GM18951 (cell line): ENCODE data around the gene SPPL2A.
A peak's percentile ranks its signal among the peaks of the same experiment; 100 is the strongest.
"Not testable (repeated sequence)": the region's sequence is repeated elsewhere in the genome, so short reads cannot be mapped to it uniquely, and the experiment has no call there.

ENCODE experiments used
- POLR2A ChIP-seq: IDR thresholded peaks from 4 replicates; pipeline ENCODE4 v1.6.1; 2011; ENCODE audit warnings: mild to moderate bottlenecking; ENCODE audit not compliant: insufficient read length, insufficient read depth; ENCODE audit errors: extremely low read depth
- in situ Hi-C: fragments of 300-500 bp; cut with MboI; formaldehyde crosslinking; loops from one replicate; pipeline ENCODE4 v1.12.0; 2022; ENCODE audit warnings: low sequenced_read_pairs, mixed read lengths, inconsistent platforms; ENCODE audit not compliant: unreplicated experiment

The SPPL2A gene

DNA sequence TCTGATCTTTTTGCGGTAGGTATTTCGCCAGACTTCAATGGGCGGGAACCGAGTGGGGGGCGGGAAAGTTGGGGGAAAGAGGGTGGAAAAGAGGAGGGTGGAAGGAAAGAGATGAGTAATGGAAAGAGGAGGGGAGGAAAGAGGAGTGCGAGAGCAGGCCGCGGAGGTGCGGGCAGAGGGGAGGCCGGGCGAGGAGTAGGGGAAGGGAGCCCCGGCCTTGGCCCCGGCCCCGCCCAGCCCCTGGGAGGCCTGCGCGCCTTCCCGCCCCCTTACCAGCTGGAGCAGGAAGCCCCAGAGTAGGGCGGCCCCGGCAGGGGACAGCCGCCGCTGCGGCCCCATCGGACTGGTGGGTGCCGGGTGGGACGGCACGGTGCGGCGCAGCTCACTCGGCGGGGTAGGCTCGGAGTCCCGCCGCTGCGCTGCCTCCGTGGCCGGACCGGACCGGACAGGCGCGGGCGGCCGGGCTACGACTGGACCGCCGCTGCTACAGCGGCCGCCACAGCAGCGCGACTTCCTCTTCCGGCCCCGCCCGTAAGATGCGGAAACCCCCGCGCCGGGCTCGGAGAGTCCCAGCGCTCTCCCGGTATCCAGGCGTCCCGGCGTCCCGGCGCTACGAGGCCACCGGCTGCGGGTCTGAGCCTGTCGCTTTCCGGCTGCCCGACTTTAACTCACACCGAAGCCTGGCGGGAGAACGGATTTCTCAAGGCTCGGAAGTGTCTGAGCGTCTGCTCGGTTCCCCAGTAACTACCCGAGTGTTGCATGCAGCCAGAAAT lies at the start of gene SPPL2A:
SPPL2A (minus strand) TSS at position 512 of the 773 bp plus-strand sequence; CDS start at position 339, 173 bp downstream.
- in situ Hi-C loops = no loop called here
- TF ChIP-seq POLR2A = peak; percentile 97

GRCh38 chr15:50814634-50815033 lies 49.1 kb upstream of the SPPL2A start:
- no peak for TF ChIP-seq POLR2A
- in situ Hi-C loops = no loop called here

DNA sequence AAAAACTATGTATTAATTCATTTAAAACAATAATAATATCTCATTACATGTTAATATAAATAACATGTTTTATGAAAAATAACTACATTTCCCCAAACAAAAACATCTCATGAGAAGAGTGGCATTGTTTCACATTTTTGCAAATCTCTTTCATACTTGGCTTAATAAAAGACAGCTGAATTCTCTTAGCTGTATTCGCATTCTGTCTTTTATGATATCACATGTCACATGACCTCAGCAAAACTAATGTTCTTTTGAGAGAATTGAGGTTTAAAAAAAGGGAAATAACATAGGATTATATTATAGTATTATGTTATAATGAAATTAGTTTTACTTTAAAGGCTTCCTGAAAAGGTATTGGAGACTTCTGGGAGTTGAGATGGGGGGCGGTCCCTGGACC lies 48.4 kb upstream of the SPPL2A start:
- in situ Hi-C loops = no loop called here
- TF ChIP-seq POLR2A = no peak

DNA sequence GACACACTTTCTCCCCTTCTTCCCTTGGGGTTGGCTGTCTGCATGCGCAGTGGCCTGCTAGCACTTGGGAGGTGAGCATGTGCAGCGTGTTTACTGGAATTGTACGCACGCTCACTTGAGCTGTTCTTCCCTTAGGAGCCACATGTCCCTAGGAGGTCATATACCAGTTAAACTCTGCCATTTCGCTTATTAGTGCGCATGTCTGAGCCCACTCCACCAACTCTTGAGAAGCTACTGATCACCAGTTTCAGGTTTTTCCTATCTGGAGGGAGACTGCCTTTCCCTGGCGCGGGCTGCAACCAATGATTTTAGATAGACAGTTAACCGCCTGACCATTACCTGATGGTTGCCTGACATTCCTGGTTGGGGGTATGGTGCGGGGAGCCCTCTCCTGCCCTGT lies 47.6 kb upstream of the SPPL2A start:
- in situ Hi-C loops = no loop called here
- no peak for TF ChIP-seq POLR2A

DNA sequence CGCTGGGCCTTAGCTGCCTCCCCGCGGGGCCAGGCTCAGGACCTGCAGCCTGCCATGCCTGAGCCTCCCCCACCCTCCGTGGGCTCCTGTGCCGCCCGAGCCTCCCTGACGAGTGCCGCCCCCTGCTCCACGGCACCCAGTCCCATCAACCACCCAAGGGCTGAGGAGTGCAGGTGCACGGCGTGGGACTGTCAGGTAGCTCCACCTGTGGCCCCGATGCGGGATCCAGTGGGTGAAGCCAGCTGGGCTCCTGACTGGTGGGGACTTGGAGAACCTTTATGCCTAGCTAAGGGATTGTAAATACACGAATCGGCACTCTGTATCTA lies 46.6 kb upstream of the SPPL2A start:
- in situ Hi-C loops = not testable (repeated sequence)

DNA sequence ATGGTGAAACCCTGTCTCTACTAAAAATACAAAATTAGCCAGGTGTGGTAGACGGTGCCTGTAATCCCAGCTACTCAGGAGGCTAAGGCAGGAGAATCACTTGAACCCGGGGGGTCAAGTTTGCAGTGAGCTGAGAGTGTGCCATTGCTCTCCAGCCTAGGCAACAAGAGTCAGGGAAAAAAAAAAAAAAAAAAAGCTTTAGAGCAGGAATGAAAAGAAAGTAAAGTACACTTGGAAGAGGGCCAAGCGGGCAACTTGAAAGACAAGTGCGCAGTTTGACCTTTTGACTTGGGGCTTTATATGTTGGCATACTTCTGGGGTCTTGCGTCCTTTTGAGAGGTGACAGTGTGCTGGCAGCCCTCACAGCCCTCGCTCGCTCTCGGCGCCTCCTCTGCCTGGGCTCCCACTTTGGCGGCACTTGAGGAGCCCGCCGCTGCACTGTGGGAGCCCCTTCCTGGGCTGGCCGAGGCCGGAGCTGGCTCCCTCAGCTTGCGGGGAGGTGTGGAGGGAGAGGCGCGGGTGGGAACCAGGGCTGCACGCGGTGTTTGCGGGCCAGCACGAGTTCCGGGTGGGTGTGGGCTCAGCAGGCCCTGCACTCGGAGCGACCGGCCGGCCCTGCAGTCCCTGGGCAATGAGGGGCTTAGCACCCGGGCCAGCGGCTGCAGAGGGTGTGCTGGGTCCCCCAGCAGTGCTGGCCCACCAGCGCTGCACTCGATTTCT lies 46.1 kb upstream of the SPPL2A start:
- in situ Hi-C loops = not testable (repeated sequence)

GRCh38 chr15:50810128-50810527 lies 44.6 kb upstream of the SPPL2A start:
- TF ChIP-seq POLR2A = no peak
- in situ Hi-C loops = no loop called here

- in situ Hi-C loops = no loop called here
Measured at GRCh38 chr15:50808728-50809127, 43.2 kb upstream of the SPPL2A start.

GRCh38 chr15:50803479-50804180 lies 38.1 kb upstream of the SPPL2A start:
- in situ Hi-C loops = no loop called here

More at GRCh38 chr15:50808728-50809127, 43.2 kb upstream of the SPPL2A start:
- no peak for TF ChIP-seq POLR2A

DNA sequence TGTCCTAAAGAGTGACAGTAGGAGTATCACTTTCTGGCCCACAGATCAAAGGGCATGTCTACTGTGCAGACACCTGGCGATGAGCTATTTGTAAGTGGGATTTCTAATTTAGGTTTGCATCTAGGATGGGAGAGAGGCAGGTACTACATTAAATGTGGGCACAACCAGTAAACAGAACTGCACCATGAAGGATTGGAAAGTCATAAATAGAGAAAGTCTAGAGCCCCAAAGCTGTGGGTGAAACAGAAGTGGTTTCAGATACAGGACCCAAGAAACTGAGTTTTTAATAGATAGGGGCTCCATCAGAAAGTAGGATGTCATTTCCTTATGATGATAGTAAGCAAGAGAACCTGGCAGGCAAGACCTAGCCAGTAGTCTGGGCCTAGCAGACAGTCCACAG lies 35.2 kb upstream of the SPPL2A start:
- in situ Hi-C loops = no loop called here
- TF ChIP-seq POLR2A = no peak

More at GRCh38 chr15:50803479-50804180, 38.1 kb upstream of the SPPL2A start:
- TF ChIP-seq POLR2A = no peak

DNA sequence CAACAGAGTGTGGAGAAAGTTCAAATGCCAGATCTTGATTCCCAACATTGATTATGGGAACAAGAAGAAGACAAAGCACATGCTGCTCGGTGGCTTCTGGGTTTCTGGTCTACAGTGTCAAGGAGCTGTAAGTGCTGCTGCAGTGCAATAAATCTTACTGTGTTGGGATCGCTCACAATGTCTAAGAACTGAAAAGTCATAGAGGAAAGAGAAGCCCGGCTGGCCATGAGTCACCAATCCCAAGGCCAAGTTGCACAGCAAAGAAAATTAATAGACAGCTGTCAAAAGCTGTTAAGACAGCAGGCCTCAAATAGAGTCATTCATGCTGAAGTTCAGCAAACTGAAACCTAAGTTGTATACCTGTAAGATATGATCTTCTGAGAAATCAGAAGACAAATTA lies 33.2 kb upstream of the SPPL2A start:
- no peak for TF ChIP-seq POLR2A
- in situ Hi-C loops = no loop called here

DNA sequence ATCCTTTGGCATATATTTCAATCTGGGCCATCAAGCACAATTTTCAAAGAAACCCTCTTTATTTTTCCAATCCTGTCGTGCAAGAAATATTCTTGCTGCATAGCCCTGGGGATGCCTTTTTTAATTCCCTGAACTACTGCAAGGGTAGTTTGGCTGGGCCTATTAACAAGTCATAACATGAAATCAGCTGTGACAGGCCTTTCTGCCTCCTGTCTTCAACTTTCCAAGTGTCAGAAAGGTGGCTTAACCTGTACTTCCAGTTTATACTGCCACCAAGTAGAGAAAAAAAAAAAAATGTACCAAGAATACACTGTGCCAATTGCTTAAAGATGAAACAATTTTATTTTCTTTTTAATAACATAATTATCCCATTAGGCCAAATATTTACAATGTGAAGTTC lies 32.4 kb upstream of the SPPL2A start:
- TF ChIP-seq POLR2A = no peak
- in situ Hi-C loops = no loop called here

DNA sequence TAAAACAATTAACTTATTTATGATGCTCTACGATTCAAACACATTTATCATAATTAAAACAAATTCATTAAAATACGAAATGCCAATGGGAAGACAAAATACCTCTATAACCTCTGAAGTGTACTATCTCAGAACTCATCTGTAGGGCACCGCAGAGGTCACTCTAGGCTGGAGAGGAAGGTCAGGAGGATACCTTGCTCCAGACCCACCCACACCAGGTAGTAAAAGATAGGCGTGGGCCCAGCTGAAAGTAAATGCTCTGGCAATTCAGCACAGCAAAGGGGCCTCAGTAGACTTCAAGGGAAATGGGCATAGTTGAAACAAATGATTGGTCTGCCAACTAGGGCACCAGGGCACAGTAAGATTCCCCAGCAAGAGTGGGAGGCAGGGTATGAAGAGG lies 26.0 kb upstream of the SPPL2A start:
- in situ Hi-C loops = no loop called here
- no peak for TF ChIP-seq POLR2A

GRCh38 chr15:50790778-50791453 lies 25.4 kb upstream of the SPPL2A start:
- in situ Hi-C loops = no loop called here
- TF ChIP-seq POLR2A = no peak

DNA sequence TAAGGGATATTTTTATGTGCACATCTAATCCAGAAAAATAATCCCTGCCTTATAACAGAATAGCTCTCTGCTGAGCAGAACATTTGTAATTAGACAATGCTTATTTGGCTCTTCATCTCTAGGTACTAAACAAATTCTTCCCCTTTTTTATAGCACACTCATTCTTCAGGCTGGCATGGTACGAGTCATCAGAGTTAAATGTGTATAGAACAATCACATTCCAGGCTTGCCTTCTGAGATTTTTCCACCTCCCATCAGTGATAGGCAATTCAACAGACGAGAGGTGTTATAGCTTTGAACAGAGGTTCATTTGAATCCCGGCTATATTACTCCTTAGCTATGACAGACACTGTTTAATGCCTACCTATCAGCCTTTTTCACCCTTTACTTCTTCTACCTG lies 21.4 kb upstream of the SPPL2A start:
- no peak for TF ChIP-seq POLR2A

More for the DNA sequence above, 21.4 kb upstream of the SPPL2A start:
- in situ Hi-C loops = no loop called here
